CD4-positive, alpha-beta T cell treated with Interleukin-12 subunit alpha and Interleukin-12 subunit beta, for 1 hour (primary cell): ENCODE data around the gene AKIRIN1.
"Not testable (repeated sequence)": the region's sequence is repeated elsewhere in the genome, so short reads cannot be mapped to it uniquely, and the experiment has no call there.

Source experiments
- DNase-seq: peaks from one replicate; pipeline ENCODE4 v3.0.0-alpha.2; 2020

Gene AKIRIN1

DNA sequence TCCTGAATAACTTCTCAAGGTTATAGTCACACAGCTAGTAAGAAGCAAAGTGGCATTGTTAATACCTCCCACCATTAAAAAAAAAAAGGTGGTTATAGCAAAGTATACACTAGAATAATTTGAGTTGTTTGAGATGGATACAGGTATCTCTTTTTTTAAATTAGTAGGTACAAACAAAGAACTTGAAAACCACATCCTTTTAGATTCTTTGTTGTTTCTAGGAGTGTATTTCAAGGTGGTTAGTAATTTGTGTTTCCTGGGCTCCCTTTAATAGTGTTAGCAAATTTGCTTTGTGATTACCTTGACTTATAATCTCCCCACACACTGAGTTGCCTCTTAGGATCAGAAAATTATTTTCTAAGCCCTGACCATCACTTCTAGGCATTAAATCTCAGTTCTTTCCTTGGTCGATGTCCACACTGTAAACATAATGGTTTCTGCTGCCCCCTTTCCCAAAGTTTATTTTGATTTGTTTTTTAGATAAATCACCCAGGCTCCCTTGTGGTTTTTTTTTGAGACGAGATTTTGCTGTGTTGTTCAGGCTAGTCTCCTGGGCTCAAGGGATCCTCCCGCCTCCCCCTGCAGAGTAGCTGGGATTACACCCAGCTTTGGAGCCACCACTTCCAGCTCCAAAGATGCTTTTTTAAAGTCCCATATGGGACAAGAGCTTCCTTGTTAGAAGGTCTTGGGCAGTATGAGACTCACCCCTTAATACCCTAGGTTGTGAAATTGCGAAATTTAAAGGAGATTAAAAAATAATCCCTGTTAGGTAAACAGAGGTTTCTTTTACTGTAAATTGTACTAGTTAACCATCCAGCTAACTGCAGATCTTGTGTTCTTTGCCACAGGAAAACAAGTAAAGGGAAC, 6.2 kb downstream of the AKIRIN1 start:
- peak; percentile 39 for DNase-seq

DNA sequence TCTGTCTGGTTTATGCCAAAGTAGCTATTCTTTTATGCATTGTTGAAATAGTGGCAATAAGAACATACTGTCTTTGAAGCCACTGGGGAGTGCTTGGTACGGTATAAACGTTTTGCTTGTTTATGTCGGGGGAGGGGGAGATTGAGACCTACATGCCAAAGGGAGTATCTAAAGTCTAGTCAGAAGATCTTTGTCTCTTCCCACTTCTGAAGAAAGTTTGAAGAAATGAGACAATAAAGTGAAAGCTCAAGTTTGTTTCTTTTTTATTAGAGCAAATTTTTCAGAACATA, 6.8 kb downstream of the AKIRIN1 start:
- no peak for DNase-seq

DNA sequence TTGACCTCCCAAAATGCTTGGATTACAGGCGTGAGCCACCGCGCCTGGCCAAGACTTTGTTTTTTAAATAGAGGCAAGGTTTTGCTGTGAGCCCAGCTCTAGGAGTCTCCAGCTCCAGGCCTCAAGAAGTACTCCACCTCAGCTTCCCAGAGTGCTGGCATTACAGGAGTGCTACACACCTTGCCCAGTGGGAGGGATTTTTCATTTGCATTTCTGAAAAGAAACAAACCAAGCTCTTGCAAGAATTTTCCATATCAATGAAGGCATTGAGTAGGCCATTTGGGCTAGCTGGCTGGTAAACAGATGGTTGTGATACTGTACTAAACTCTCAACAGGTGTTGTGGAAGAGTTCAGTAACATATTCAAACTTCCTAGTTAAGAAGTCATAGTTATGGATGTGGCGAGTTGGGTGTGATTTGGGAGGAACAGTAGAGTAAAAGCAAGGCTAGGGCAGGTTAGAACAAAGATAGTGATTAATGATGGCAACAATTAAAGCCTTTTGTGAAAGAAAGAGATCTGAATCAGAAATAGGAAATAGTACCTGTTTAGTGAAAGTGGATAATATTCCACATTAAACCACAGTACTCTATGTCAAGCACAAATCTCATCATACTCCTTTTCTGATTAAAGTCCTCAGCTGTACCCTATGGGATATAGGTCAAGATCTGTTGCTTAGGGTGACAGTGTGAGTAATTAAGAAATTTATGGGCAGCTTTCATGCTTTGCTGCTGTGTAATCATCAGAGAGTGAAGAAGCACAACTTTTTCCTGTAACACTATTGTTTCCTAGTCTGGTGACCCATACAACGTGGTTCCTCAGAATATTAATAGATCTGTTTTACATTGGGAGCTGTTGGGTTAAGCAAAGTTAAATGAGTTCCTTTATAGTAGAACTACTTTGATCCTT, 10.7 kb downstream of the AKIRIN1 start:
- DNase-seq, result no peak

DNA sequence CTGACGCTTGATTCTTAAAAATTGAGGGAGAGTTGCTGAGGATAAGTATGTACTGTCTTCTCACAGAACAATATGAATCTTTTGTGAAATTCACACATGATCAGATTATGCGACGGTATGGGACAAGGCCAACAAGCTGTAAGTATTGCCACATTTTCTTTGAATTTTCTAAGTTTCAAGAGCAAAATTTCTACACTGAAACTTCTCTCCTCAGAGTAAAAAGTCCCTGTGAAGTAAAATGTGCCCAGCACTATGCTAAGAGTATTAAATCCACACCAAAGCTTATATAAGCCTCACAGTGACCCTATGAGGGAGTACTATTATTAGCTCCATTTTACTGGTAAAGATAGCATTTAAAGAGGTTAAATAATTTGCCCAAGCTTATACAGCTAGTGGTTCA, 12.2 kb downstream of the AKIRIN1 start:
- no peak for DNase-seq

DNA sequence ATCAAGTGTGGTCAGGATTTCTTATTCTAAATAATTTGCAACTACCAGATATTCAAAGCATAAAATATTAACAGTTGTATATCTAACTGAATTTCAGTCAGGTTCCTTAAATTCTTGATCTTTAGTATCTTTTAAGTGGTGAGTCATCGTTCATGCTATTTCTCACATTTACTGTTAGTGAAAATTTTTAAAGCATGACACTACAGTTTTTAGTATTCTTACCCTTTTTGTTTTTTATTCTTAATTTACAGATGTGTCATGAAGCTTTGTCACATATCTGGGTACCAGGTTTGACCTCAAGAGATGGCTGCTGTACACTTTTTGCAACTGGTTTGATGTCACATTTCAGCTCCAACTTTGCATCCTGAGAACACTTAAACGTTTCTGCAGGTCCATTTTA, 12.7 kb downstream of the AKIRIN1 start:
- DNase-seq, result no peak

DNA sequence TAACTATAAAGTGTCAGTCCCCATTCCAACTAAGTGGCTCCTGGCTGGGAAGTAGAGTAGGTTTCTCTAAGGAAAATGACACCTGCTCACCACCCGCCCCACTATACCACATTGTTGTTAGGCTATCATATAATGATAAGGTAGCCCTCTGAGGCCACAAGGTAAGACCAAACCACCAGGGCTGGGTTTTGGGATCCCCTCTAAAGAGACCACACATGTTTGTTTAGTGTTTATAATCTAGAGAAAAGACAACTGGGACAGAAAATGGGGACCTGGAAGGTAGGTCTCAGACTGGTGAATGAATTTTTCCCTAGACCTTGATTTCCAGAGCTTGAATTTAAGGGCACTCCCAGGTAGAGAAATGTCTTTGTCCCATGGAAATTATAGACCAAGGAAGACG, 15.2 kb downstream of the AKIRIN1 start:
- no peak for DNase-seq

DNA sequence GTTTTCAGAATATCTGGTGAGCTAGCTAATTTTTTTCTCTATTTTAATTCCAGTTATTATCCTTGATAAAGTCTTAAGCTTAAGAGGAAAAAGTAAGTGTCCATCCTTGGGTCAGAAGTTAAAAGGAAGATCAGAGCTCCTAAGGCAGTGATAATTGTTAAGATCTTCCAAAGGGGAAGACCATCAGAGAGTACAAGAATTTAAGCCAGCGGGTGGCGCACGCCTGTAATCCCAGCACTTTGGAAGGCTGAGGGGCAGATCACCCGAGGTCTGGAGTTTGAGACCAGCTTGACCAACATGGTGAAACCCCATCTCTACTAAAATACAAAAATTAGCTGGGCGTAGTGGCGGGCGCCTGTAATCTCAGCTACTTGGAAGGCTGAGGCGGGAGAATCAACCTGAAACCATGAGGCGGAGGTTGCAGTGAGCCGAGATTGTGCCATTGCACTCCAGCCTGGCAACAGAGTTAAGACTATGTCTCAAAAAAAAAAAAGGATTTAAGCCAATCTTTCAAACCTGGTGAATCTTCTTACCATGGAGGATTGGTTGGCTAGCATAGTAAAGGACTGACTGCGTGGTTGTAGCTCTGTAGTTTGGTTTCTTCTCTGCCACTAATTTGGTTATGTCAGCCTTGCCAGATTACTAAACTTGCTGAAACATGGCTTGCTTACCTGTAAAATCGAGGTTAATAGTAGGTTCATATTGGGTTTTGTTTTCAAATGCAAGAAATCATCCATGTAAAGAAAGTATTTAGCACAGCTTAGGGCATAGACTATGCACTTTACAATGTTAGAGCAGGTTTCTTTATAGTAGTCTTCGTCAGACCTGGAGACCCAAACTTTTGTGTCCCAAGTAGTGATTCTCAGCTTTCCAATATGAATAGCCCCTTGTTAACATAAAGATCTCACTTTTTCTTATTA, 15.9 kb downstream of the AKIRIN1 start:
- DNase-seq, result no peak

DNA sequence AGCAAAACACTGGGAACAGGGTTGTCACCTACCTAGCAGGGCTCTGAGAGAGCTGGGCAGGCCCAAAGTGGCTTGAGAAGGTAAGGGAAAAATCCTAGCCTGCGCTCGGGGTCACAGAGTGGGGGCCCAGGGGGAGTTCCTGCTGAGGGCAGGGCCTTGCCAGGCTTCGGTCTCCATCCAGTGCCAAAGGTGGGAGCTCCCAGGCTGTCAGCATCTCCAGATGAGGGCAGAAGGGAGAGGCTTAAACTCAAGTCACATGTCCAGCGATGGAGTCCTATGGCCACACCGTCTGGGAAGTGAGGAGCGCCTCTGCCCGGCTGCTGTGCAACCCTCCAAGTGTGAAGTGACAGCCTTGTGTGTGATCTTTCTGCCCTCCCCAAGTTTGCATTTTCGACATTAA, 23.9 kb downstream of the AKIRIN1 start:
- DNase-seq, result not testable (repeated sequence)

DNA sequence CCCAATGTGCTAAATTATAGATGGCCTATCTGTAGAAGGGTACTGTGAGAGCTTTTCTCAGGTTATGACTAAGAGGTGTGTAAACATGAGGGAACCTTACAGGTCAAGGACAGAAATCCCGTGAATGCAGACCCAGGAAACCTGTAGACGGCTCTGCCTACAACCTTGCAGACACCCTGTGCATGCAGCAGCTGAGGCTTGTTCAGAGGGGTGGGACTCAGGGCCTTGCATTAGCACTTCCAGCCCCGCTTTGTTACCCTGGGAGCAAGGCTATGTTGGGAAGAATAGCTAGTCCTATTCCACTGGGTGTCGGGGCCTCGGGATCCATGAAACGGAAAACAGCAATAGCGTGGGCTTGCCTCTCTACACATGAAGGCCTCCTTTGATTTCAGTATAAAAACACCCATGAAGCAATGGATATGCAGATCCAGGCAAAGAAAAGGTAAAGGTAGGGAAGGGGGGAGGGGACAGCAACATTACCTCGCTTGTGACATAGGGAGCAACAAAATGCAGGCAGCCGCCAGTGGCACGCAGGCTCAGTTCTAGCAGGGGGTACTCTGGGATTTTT, 25.6 kb downstream of the AKIRIN1 start:
- no peak for DNase-seq

DNA sequence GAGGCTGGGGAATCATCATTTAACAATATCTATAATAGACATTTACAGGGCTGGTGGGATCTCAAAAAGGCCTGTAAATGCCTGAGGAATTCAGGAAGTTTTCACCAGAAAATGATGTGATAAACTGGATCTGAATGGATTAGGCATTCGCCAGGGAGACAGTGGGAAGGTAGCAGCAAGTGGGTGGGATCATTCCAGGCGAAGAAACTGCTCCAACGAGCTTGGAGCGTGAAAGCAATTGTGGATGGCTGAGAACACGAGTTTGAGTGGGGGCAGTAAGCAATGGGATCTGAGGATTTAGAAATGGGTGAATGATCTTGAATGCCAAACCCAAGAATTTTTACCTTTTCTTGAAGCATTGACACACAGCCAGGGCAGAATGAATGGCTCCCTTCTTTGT, 26.2 kb downstream of the AKIRIN1 start:
- DNase-seq, result no peak

DNA sequence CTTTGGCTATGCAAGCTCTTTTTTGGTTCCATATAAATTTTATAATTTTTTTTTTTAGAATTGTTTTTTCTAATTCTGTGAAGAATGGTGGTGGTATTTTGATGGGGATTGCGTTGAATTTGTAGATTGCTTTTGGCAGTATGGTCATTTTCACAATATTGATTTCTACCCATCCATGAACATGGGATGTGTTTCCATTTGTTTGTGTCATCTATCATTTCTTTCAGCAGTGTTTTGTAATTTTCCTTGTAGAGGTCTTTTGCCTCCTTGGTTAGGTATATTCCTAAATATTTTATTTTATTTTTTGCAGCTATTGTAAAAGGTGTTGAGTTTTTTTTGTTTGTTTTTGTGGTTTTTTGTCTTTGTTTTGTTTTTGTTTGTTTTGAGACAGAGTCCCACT, 29.4 kb downstream of the AKIRIN1 start:
- not testable (repeated sequence) for DNase-seq

DNA sequence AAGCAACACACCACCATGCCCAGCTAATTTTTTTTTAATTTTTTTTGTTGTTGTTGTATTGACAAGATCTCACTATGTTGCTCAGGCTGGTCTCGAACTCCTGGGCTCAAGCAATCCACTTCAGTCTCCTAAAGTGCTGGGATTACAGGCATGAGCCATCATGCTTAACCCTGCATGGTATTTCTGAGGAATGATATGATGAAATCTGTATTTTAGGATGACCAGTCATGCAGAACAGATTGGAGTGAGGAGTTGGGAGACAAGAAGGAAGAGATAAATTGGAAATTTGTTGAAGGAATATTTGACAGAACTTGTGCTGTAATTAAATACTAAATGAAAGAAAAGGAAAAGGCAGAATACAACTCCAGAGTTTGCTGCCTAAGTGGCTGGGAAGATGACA, 30.4 kb downstream of the AKIRIN1 start:
- no peak for DNase-seq

DNA sequence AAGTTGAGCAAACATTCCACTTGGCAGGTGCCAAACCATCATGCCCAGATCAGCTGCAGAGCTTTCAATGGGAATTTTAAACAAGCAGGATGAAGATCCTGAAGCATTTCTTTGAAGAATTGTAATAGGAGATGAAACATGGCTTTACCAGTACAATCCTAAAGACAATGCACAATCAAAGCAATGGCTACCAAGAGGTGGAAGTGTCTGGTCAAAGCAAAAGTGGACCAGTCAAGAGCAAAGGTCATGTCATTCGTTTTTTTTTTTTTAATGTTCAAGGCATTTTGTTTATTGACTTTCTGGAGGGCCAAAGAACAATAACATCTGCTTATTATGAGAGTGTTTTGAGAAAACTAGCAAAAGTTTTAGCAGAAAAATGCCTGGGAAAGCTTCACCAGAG, 32.1 kb downstream of the AKIRIN1 start:
- no peak for DNase-seq

DNA sequence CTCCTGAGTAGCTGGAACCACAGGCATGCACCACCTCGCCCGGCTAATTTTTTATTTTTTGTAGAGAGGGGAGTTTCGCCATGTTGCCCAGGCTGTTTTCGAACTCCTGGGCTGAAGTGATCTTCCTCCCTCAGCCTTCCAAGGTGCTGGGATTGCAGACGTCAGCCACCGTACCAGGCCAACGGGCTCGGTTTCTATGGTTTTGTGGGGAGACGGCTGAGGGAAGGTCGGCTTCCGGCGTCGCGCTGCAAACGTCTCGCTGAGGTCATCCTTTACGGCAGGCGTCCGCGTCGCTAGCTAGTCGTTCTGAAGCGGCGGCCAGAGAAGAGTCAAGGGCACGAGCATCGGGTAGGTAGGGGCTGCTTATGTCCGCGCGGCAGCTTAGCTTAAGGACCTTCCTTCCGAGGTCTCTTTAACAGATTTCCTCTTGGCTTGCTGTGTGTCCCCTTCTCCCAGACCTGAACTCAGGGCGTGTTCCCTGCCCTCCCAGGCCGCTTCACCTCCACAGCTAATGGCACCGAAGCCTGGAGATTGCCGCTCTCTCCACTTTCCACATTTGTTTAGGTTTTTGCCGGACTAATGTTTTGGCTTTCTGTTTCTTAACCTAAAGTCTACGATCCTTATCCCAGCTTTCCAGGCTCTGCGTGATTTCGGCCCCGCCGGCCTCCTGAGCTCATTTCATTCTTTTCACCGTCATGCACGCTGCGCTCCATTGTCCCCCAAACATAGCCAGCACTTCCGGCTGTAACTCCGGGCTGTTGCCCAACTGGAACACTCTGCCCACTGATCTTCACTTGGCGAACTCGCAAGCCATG, 35.2 kb downstream of the AKIRIN1 start, which contains the start of gene NDUFS5:
Gene NDUFS5, plus strand, starts transcription at position 300 of the 815 bp plus-strand sequence. CDS start 2,375 bp downstream, outside the sequence.
- DNase-seq, result peak; percentile 86

DNA sequence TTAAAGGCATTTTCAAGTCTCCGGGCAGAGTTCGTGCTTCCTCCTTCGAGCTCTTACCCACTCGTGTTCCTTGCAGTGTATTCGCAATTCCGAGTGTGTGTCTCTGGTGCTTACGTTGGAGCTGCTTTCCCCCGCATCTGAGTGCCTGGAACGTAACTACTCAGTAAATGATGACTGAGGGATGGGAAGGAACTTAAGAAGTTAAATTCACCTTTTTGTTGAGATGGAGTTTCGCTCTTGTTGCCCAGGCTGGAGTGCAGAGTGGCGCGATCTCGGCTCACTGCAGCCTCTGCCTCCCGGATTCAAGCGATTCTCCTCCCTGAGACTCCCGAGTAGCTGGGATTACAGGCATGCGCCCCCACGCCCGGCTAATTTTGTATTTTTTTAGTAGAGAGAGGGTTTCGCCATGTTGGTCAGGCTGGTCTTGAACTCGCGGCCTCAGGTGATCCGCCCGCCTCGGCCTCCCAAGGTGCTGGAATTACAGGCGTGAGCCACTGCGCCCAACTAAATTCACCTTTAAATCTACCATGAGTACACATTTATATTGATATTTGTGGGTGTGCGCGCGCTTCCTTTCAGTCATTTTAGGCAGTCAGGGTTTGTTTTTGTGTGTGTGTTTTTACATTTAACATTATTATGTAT, 35.9 kb downstream of the AKIRIN1 start:
- no peak for DNase-seq

DNA sequence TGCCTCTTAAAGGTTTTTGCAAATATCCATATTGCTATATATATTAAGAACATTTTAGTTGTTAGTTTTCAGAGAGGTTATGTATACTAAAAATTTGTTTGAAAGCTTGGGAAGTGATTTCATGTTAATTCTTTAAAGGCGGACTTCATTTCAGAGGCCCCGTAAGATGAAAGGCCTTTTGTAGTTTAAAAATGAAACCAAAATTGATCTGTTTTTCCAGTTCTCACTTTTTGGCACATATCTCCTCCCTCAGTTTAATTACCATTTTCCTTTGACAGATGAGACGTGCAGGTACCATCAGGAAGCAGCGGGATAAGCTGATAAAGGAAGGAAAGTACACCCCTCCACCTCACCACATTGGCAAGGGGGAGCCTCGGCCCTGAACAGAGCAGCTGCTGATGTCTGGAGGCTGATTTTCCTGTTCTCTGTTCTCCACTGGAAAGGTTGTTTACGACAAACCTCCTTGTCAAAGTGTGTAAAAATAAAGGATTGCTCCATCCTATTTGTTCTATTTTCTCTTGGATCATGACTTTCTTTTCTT, 43.1 kb downstream of the AKIRIN1 start:
- DNase-seq, result peak; percentile 32

DNA sequence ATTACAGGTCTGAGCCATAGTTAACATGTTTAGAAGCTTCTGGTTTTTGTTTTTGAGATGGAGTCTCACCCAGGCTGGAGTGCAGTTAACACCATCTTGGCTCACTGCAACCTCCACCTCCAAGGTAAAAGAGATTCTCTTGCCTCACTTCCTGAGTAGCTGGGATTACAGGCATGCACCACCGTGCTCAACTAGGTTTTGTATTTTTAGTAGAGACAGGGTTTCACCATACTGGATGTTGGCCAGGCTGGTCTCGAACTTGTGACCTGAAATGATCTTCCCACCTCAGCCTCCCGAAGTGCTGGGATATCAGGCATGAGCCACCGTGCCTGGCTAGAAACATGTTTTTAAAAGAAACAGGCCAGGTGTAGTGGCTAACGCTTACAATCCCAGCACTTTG, 45.6 kb downstream of the AKIRIN1 start:
- no peak for DNase-seq

DNA sequence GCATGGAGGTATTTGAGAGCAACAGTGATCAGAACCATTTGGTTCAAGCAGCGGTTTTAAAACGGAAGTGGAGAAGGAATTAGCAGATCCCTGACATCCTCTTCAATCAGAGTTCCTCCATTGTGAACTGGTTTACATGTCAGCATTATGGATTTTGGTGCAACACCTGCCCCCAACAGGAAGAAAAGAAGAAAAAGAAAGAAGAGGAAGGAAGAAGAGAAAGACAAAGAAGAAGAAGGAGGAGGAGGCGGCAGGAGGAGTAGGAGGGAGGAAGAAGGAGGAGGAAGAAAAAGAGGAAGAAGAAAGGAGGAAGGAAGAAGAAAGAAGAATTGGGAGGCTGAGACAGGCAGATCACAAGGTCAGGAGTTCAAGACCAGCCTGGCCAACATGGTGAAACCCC, 52.4 kb downstream of the AKIRIN1 start:
- no peak for DNase-seq

DNA sequence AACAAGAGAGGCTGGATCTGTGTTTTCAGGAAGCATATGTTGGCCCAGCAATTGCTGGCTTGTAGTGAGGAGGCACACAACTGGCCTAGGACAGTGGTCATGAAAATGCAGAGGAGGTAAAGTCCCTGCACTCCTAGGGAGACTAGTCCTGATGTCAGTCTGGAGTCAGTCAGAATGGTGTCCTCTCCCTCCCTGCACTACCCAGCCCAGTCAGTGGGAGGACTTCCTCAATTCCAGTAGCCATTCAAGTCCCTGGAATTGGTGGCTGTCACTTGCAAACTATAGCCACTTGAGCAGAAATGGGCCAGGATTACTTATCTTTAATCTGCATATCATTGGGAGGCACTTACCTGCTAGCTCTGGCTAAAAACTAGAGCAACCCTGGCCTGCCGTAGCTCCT, 53.7 kb downstream of the AKIRIN1 start:
- DNase-seq, result no peak

DNA sequence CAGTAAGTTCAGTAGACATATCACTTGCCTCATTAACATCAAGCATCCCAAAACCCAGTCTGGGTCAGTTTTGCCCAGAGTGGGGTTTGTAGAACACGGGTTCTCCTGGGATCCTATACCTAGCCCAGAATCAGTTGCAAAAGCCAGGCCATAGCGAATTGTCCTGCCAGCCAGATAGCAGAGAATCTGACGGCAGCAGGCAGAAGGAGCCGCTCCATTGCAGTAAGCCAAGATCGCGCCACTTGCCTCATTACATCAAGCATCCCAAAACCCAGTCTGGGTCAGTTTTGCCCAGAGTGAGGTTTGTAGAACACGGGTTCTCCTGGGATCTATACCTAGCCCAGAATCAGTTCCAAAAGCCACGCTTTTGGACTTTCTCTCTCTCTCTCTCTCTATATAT, 54.2 kb downstream of the AKIRIN1 start:
- no peak for DNase-seq
